Jurkat, Clone E6-1 (cell line): ENCODE measurements around the gene AK6.
A peak's percentile ranks its signal among the peaks of the same experiment; 100 is the strongest.
"Not testable (repeated sequence)": the region's sequence is repeated elsewhere in the genome, so short reads cannot be mapped to it uniquely, and the experiment has no call there.

Source experiments
- DNase-seq: peaks from one replicate; pipeline ENCODE4 v3.0.0-alpha.2; 2011; ENCODE audit warnings: low read depth, low spot score
- H3K4me3 ChIP-seq: 2 replicates; pipeline ENCODE4 v1.5.1; 2011; ENCODE audit warnings: mild to moderate bottlenecking, low read length, control low read depth, moderate library complexity

The AK6 gene

DNA sequence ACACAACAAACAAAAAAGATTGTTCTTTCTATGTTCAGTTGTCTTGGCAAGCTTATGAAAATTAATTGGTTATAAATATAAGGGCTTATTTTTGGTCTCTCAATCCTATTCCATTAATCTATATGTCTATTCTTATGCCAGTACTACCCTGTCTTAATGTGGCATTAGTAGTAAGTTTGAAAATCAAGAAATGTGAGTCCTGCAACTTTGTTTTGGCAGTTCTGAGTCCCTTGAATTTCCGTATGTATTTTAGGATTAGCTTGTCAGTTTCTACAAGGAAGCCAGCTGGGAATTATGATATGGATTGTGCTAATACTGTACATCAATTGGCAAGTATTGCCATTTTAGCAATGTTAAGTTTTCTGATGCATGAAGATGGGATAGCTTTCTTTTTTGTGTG is 26.2 kb downstream of the AK6 start:
- DNase-seq = no peak
- no peak overlapping the region for H3K4me3 ChIP-seq

DNA sequence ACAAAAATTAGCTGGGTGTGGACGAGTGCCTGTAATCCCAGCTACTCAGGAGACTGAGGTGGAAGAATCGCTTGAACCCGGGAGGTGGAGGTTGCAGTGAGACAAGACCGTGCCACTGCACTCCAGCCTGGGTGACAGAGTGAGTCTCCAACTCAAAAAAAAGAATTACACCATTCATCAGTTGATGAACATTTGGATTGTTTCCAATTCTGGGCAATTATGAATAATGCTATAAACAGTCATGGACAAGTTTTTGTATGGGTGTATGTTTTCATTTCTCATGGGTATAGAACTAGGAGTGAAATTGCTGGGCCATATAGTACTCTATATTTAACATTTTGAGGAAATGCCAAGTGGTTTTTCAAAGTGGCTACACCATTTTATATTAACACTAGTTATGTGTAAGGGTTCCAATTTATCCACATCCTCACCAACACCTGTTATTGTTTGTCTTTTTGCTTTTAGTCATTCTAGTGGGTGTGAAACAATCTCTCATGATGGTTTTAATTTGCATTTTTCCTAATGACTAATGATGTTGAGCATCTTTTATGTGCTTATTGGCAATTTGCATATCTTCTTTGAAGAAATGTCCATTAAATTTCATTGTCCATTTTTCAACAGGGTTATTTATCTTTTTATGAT is 27.7 kb downstream of the AK6 start:
- no peak for DNase-seq

DNA sequence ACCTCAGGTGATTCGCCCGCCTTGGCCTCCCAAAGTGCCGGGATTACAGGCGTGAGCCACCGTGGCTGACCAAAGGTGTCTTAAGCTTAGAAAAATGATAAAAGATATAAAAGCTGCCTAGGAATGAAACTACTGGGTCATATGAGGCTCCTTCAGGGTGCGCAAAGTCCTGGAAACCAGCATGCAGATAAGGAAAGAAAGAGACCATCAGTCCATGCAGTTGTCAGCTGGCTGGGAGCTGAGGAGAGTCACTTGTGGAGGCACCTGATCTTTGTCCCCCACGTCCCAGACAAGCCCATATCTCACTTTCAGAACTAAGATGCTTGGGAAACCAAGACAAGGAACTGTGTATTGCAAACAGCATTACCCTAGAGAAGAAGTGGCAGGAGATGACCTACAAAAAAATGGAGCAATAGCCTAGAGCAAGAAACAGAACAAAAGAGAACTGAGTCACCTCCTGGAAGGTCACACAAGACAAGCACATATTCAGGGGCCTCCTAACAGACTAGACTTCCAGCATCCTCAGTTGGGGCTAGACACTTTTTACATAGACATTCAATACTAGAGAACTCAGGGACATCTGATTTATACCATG is 33.9 kb downstream of the AK6 start:
- no peak for DNase-seq
- H3K4me3 ChIP-seq = no peak overlapping the region

More for the DNA sequence above, 27.7 kb downstream of the AK6 start:
- H3K4me3 ChIP-seq = no peak overlapping the region

DNA sequence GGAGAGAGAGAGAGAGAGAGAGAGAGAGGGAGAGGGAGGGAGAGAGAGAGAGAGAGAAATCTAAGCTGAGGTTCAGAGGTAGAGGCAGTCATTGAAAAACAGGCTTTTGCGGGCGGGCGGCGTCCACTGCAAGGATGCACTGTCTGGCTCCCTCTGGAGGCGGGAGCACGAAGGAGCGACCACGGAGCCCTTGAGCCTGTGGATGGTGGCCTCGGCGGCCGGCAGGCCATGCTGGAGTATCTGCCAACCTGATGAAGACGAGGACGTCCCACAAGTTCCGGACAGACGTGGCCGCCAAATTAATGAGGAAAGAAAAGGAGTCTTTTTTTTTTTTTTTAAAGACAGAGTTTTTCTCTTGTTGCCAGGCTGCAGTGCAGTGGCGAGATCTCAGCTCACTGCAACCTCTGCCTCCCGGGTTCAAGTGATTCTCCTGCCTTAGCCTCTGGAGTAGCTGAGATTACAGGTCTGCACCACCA is 34.5 kb downstream of the AK6 start:
- H3K4me3 ChIP-seq = no peak overlapping the region
- peak; percentile 35 for DNase-seq

DNA sequence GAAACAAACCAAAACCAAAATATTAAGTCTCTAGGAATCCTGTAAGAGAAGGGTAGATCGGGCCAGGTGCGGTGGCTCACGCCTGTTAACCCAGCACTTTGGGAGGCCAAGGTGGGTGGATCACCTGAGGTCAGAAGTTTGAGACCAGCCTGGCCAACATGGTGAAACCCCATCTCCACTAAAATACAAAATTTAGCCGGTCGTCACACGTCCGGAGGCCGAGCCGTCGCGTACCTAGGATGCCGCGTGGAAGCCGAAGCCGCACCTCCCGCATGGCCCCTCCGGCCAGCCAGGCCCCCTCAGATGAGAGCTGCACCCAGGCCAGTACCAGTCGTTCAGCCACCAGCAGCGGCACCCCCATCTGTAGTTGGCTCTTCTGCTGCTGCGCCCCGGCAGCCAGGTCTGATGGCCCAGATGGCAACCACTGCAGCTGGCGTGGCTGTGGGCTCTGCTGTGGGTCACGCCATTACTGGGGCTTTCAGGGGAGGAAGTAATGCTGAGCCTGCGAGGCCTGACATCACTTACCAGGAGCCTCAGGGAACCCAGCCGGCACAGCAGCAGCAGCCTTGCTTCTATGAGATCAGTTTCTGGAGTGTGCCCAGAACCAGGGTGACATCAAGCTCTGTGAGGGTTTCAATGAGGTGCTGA is 35.5 kb downstream of the AK6 start:
- not testable (repeated sequence) for DNase-seq, H3K4me3 ChIP-seq

DNA sequence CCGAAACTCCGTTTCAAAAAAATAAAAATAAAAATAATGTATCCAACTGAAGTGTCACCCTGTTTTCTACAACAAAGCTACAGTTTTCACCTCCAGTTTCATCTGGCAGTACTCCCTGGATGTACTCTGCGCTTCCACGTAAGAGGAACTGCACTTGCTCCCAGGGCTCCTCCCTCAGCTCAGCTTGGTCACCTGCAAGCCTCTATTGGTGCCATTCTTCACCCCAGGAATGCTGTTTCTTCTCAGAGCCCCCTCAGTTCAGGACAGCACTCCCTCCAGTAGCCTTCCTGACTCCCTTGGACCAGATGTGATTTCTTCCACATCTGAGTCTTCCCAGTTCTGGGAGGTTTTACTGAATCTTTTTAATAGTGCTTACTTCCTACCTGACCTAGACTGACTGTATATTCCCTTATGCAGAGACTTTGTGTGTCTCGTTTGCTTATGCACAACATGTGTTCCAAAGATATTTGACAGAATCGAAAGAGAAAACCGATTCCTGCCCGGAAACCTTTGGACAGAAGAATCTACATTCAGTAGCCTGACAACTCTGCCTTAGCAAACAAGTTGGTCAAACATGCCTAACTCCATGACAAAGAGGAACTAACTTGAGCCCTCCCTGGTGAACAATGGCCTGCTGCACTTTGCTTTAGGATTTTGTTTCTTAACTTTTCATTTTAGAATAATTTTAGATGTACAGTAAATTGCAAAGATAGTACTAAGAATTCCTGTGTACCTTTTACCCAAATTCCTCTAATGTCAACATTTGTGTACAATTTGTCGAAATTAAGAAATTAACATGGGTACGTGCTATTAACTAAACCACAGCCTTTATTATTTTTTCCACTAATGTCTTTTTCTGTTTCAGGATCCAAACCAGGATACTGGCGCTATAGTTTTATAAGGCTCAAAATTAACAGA is 37.5 kb downstream of the AK6 start:
- H3K4me3 ChIP-seq = peak overlapping the region; percentile 86
- DNase-seq = no peak

DNA sequence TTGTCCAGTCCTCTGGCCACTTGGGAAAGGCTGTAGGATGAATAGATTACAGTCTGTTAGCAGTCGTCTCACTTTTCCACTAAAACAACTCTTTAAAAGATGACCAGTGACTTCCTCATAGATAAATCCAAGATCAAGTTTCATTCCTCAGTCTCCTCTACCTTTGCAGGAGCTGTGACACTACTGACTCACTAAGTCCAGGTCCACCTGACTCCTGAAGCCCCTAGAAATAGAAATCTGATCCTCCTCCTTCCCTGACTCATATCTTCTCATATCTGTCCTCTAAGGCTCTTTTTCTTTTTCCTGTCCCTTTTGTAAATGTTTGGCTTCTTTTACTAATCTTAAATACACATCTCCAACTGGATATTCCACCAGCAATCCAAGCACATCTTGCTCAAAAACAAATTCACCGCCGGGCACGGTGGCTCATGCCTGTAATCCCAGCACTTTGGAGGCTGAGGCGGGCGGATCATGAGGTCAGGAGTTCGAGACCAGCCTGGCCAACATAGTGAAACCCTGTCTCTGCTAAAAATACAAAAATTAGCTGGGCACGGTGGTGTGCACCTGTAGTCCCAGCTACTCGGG is 39.3 kb downstream of the AK6 start:
- no peak overlapping the region for H3K4me3 ChIP-seq
- no peak for DNase-seq

DNA sequence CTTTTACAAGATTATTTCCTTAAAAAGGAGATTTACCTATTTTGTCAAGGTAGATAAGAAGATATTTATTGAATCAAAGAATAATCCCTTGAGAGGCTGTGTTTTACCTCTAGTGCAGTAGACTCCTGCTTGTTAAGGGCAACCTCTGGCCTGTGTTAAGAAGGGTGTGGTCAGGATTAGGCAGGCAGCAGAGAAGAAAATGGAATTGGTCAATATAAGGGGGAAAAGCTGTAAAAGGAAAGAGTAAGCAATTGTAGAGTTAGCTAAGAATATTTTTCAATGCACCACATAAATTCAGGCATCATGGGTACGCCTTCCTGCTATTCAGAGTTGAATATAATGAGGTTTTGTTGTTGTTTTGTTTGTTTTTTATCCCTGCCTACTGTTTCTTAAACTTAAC is 43.0 kb downstream of the AK6 start:
- H3K4me3 ChIP-seq = no peak overlapping the region
- DNase-seq = no peak

DNA sequence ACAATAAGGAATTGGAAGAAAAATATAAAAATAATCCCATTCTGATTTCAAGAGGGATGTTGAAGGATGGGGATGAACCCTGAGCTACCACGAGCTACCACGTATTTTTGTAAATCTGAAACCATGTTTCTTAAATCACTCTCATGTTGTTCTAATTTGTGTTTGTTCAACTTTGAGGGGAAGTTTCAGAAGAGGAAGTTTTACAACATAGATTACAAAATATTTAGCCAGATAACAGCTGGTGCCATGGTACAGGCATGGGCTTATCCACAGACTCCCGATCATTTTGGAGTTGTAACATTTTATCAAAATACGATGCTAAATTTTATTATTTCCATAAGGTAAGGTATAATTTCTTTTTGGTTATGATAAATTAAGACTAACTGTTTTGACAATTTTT is 51.9 kb downstream of the AK6 start:
- no peak for DNase-seq
- no peak overlapping the region for H3K4me3 ChIP-seq

DNA sequence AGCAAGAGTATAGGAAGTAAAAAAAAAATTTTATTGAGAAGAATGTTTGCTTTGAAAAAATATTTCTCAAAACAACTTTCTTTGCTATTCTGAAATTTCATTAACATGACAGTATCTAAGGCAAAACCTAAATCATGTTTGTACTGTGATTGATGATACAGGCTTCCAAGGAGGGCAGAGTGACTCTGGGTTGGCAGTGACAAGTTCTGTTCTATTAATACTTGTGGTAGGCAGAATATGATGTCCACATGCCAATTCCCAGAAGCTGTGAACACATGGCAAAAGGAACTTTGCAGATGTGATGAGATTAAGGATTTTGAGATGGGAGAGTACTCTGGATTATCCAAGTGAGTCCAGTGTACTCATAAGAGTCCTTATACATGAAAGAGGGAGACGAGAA is 53.3 kb downstream of the AK6 start:
- H3K4me3 ChIP-seq = no peak overlapping the region
- no peak for DNase-seq

DNA sequence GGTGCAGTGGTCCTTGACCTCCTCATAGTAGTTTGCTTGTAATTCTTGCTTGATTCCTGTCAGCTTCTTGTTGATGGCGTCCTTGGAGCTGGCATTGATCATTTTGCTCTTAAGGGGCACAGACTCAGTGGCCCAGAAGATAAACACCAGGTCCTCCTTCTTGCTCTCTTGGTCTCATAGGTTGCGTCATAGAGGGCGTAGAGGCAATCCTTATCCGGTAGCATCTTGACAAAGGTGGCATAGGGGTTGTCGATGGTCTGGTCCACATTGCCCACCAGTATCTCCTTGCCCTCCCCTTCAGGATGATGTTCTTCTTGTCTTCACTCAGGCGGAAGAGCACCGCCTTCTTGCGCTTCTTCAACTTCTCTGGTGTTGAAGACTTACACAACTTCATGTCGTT is 55.9 kb downstream of the AK6 start:
- DNase-seq = no peak
- H3K4me3 ChIP-seq = no peak overlapping the region

DNA sequence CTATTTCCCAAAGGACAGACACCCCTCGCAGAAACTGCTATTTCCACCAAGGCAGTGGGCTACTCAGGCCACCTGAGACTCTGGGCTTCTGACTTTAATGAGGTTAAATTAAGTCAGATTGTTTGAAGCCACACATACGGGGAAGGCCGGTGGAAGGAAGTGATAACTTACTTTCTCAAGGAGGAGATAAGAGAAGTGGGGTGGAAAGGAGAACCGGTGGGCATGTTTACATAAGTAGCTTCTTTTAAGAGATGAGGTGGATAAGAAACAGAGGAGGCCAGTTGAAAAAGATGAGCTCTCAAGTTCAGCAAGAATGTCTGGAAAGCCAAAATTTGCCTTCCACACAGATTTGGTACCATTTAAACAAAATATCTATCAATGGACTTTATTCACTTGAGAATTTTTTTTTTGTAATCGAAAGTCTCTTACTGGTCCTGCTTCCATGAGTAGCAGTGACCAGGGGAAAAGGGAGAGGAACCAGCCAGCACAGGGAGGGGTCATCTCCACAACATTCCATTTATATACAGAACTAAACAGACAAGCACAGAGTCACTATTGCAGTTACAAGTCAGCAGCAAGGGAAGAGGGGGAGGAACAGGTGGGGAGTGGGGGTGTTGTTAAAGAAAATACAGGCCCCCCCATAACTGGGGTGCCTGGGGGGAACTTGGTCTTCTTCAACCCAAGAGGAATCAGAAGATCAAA is 56.7 kb downstream of the AK6 start:
- no peak overlapping the region for H3K4me3 ChIP-seq
- DNase-seq = no peak

DNA sequence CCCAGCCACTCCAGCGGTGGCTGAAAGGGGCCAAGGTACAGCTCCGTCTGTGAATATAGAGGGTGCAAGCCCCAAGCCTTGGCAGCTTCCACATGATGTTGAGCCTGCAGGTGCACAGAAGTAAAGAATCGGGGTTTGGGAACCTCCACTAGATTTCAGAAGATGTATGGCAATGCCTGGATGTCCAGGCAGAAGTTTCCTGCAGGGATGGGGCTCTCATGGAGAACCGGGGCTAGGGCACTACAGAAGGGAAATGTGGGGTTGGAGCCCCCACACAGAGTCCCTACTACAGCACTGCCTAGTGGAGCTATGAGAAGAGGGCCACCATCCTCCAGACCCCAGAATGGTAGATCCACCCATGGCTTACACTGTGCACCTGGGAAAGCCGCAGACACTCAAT is 59.9 kb downstream of the AK6 start:
- DNase-seq = no peak
- no peak overlapping the region for H3K4me3 ChIP-seq

DNA sequence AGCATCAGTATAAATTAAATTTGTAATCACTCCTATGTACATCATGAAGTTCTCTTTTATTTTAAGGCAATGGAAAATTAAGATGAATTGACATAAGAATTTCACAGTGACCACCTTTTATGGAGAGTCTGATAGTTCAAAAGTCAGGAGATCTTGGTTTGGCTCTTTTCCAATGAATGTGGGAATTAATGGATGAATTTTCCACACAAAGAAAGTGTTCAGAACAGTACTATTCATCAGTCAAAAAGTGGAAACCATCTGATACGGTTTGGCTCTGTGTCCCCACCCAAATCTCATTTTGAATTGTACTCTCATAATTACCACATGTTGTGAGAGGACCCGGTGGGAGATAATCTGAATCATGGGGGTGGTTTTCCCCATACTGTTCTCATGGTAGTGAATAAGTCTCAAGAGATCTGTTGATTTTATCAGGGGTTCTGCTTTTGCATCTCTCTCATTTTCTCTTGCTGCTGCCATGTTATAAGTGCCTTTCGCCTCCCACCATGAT is 61.2 kb downstream of the AK6 start:
- H3K4me3 ChIP-seq = no peak overlapping the region
- DNase-seq = no peak

DNA sequence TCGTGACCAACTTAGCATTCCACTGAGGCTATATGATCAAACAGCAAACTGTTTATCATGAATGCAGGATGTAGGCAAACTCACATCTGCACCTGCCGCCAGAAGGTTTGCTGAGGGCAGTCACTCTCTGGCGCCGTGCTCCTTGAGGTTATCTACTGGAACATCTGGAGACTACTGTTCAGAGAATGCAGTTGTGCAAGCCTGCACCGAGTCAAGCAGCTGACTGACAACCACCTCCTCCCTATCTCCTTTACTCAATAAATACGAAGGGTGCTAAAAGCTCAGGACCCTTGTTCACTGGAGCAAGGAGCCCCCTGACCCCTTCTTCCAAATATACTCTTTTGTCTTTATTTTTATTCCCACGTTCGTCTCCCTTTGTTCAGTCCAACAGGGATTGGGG is 63.8 kb downstream of the AK6 start:
- H3K4me3 ChIP-seq = no peak overlapping the region
- DNase-seq = peak; percentile 37
